Ovary (tissue), 9 donors: Measurements from ENCODE around the gene ISG20L2. TPM values are rescaled to one million over a fixed set of nuclear protein-coding genes. Genes with fewer than 3 reads are reported as not detected.

Source experiments
- DNase-seq, 5 donors: peaks; one replicate each; pipeline ENCODE4 v3.0.0-alpha.2; 2019 to 2020
- H3K27ac ChIP-seq, 2 donors: fragments of 200-600 bp; one replicate each; pipeline versions ENCODE4 v1.5.1 to v1.8.0; 2019 to 2022
- H3K27me3 ChIP-seq: fragments of 200-600 bp; one replicate; pipeline ENCODE4 v1.8.0; 2022
- H3K36me3 ChIP-seq: fragments of 200-600 bp; sonication (generic); one replicate; pipeline ENCODE4 v1.5.1; 2019
- H3K4me1 ChIP-seq: one replicate; pipeline ENCODE4 v1.8.1; 2013; ENCODE audit warnings: mild to moderate bottlenecking, moderate library complexity; ENCODE audit not compliant: insufficient read depth
- H3K4me3 ChIP-seq: fragments of 200-600 bp; sonication (generic); one replicate; pipeline ENCODE4 v1.5.1; 2017
- H3K9me3 ChIP-seq, 2 donors: fragments of 200-600 bp in 1 of 2; sonication (generic) in 1 of 2; one replicate each; pipeline versions ENCODE4 v1.5.1 to v1.8.1; 2013 to 2019; ENCODE audit warnings: mild to moderate bottlenecking in 1 of 2, moderate library complexity in 1 of 2
- EP300 ChIP-seq: sonication (generic); formaldehyde crosslinking; IDR thresholded peaks from one replicate; pipeline ENCODE4 v1.6.1; 2017; ENCODE audit warnings: antibody characterized with exemption
- POLR2A ChIP-seq: fragments of 450-650 bp; IDR thresholded peaks from one replicate; pipeline ENCODE4 v1.6.1; 2017; ENCODE audit warnings: antibody characterized with exemption, mild to moderate bottlenecking, moderate library complexity
- WGBS, 3 donors: extraction: QIAGEN DNeasy Blood & Tissue Kit in 1 of 3; methylation state at CpG; one replicate each; pipeline versions ENCODE4 v1.1.5 to v1.1.7; 2013 to 2017; 5-methylcytosine and 5-hydroxymethylcytosine counted together
- intact Hi-C, 4 donors: fragments of 100-400 bp; cut with DNase I; formaldehyde crosslinking; loops; one replicate each; pipeline versions ENCODE4 v1.11.0 to v1.15.1; 2022 to 2023
- polyA plus RNA-seq, 2 donors: library from polyadenylated mRNA; stranded (reverse); fragments of 200-250 nt in 1 of 2; fragments of 350-450 nt in 1 of 2; fragmentation: Illumina TruSeq in 1 of 2; extraction: RNeasy Lipid Tissue Mini Kit (QIAGEN cat#74804) in 1 of 2; gene quantifications; one replicate each; pipeline ENCODE4 v1.2.3, GENCODE V29; 2013 to 2014
- total RNA-seq, 7 donors: library from RNA; depleted of rRNA in 2 of 7; stranded (reverse); fragments of >200 nt in 2 of 7; fragmentation: NEBNext Ultra II Directional in 3 of 7; extraction: Animal tissue kit (Norgen Biotek cat#: 25700) in 3 of 7; gene quantifications; one replicate each; pipeline versions ENCODE4 v1.1.0 to v1.2.4, GENCODE V29; 2016 to 2023
- TF ChIP-seq, protein P1 (sequence below), 3 donors: fragments of 450-650 bp in 2 of 3; fragments of 200-600 bp in 1 of 3; IDR thresholded peaks; one replicate each; pipeline versions ENCODE4 v1.5.1 to v1.8.0; 2016 to 2022; ENCODE audit warnings: antibody characterized with exemption in 3 of 3, mild to moderate bottlenecking in 1 of 3
- donor health status: DM: no; HTN: no; CAD: no; lungs with moderate emphysema.
- donor health status: DM: no; HTN: no; CAD: no.
- donor health status: Bipolar disorder and iron deficiency.
- donor health status: DM: yes; HTN: yes; CAD: no.
- donor health status: DM: no; HTN: no; CAD: no.
- donor health status: DM: yes; HTN: yes; CAD: no.

Gene ISG20L2
- total and polyA plus RNA-seq, 9 donors, result 11.7 to 58.7 (median 26.1) TPM

GRCh38 chr1:156692441-156692924, 36.1 kb downstream of the ISG20L2 start:
- Histone ChIP-seq H3K9me3 (no peaks in the 10 kb centered on the region), H3K4me3 (no peak overlapping the region), H3K36me3 (no peaks in the 10 kb centered on the region), H3K27me3 (no peaks in the 10 kb centered on the region), H3K27ac (no peak overlapping the region), H3K4me1 (peaks cover 2% of the 10 kb centered on the region)
- intact Hi-C loops, result loop anchor here in 1 of 4 donors (10.0 kb wide), 1 partner anchor 172 kb away; the partner anchor contains the start of gene NTRK1
- DNase-seq, result no peak
- WGBS, 3 donors, result 31 to 38% (median 32%) methylated on average over 13 of the region's 13 CpGs
- no peak for TF ChIP-seq POLR2A

GRCh38 chr1:156691665-156692440, 36.7 kb downstream of the ISG20L2 start:
- Histone ChIP-seq H3K27ac (no peak overlapping the region), H3K9me3 (no peaks in the 10 kb centered on the region), H3K4me1 (peaks cover 2% of the 10 kb centered on the region), H3K36me3 (no peaks in the 10 kb centered on the region), H3K4me3 (no peak overlapping the region), H3K27me3 (no peaks in the 10 kb centered on the region)
- intact Hi-C loops, result loop anchor here in 3 of 4 donors (2.0 to 10.0 kb wide), 3 partner anchors 33 to 173 kb away; partner anchors contain the start of gene NTRK1 (in 1 of the 3)
- TF ChIP-seq EP300 (no peak), POLR2A (no peak)
- TF ChIP-seq, protein P1, sequence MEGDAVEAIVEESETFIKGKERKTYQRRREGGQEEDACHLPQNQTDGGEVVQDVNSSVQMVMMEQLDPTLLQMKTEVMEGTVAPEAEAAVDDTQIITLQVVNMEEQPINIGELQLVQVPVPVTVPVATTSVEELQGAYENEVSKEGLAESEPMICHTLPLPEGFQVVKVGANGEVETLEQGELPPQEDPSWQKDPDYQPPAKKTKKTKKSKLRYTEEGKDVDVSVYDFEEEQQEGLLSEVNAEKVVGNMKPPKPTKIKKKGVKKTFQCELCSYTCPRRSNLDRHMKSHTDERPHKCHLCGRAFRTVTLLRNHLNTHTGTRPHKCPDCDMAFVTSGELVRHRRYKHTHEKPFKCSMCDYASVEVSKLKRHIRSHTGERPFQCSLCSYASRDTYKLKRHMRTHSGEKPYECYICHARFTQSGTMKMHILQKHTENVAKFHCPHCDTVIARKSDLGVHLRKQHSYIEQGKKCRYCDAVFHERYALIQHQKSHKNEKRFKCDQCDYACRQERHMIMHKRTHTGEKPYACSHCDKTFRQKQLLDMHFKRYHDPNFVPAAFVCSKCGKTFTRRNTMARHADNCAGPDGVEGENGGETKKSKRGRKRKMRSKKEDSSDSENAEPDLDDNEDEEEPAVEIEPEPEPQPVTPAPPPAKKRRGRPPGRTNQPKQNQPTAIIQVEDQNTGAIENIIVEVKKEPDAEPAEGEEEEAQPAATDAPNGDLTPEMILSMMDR (IDR thresholded peaks at IDR 0.05), result no peak
- no peak for DNase-seq
- 29 to 46% (median 41%) methylated on average over 17 to 20 of the region's 20 CpGs for WGBS, 3 donors

DNA sequence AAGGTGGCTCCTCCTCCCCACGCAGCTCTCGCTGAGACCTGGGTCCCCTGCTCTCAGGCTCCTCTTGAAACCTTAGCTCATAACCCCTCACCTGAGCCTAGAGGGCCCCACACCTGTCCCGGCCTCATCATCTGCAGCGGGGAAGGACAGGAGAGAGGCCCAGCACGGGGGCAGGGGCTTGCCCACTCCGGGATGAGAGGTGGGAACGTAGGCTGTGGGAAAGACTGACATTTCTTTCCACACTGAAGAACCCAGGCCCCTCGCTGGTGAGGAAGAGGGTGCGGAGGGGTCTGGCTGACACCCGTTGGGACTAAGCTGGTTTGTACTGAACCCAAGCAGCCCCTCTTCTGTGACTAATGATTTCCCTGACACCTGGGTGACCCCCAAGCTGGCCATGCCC, 37.4 kb downstream of the ISG20L2 start:
- no peaks in the 10 kb centered on the region for H3K36me3 ChIP-seq
- H3K27me3 ChIP-seq, result no peaks in the 10 kb centered on the region
- intact Hi-C loops, result loop anchor here in 3 of 4 donors (2.0 to 10.0 kb wide), 3 partner anchors 34 to 174 kb away; partner anchors contain the start of gene NTRK1 (in 1 of the 3)
- no peak for DNase-seq
- no peak overlapping the region for H3K4me3 ChIP-seq
- peaks cover 2% of the 10 kb centered on the region for H3K4me1 ChIP-seq
- TF ChIP-seq POLR2A (no peak), EP300 (no peak)
- TF ChIP-seq, protein P1 (IDR thresholded peaks at IDR 0.05), result no peak
- H3K9me3 ChIP-seq, result no peaks in the 10 kb centered on the region
- 67 to 74% (median 71%) methylated on average over 10 of the region's 10 CpGs for WGBS, 3 donors
- no peak overlapping the region for H3K27ac ChIP-seq

DNA sequence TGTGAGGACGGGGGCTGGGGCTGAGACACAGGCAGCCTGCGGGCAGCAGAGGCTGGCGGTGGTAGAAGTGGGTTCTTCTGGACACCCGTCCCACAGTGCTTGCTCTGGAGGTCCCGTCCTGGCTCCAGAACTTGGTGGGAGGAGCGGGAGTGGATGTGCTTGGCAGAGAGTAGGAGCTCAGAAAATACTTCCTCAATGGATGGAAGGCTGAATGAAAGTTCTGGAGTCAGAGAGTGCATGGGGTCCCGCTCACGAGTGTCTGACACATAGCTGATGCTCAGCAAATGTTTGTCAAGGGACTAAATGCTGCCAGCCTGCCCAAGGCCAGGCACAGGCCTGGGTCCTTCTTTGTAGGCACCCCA, 37.9 kb downstream of the ISG20L2 start:
- H3K27ac ChIP-seq, result no peak overlapping the region
- intact Hi-C loops, result loop anchor here in 3 of 4 donors (2.0 to 10.0 kb wide), 3 partner anchors 34 to 174 kb away; partner anchors contain the start of gene NTRK1 (in 1 of the 3)
- H3K9me3 ChIP-seq, result no peaks in the 10 kb centered on the region
- no peaks in the 10 kb centered on the region for H3K27me3 ChIP-seq
- TF ChIP-seq, protein P1 (IDR thresholded peaks at IDR 0.05), result no peak
- TF ChIP-seq EP300 (no peak), POLR2A (no peak)
- H3K4me1 ChIP-seq, result peaks cover 2% of the 10 kb centered on the region
- no peak overlapping the region for H3K4me3 ChIP-seq
- no peak for DNase-seq
- H3K36me3 ChIP-seq, result no peaks in the 10 kb centered on the region
- WGBS, 3 donors, result 54 to 59% (median 59%) methylated on average over 8 of the region's 8 CpGs
